Transverse colon (tissue), 4 donors: ENCODE data around the gene RNF26.

Experiments
- EP300 ChIP-seq: sonication (generic); formaldehyde crosslinking; IDR thresholded peaks from one replicate; pipeline ENCODE4 v1.6.1; 2017; ENCODE audit warnings: antibody characterized with exemption, low read depth
- POLR2A ChIP-seq: fragments of 450-650 bp; IDR thresholded peaks from one replicate; pipeline ENCODE4 v1.6.1; 2016; ENCODE audit warnings: antibody characterized with exemption, mild to moderate bottlenecking, moderate library complexity
- POLR2AphosphoS5 ChIP-seq, 3 donors: sonication (generic); formaldehyde crosslinking; IDR thresholded peaks; one replicate each; pipeline ENCODE4 v1.6.1; 2016; ENCODE audit warnings: antibody characterized with exemption in 3 of 3
- TF ChIP-seq, protein P1 (sequence below), 5 experiments: fragments of 200-600 bp in 3 of 5; fragments of 450-650 bp in 2 of 5; sonication (generic) in 3 of 5; IDR thresholded peaks; 1 replicate in 2 of 5; 2 replicates in 3 of 5; pipeline ENCODE4 v1.5.1; 2016 to 2017; ENCODE audit warnings: antibody characterized with exemption in 5 of 5, inconsistent platforms in 3 of 5, mild to moderate bottlenecking in 2 of 5, moderate library complexity in 1 of 5

GRCh38 chr11:119362741-119363080 is 28.4 kb downstream of the RNF26 start:
- TF ChIP-seq, protein P1, sequence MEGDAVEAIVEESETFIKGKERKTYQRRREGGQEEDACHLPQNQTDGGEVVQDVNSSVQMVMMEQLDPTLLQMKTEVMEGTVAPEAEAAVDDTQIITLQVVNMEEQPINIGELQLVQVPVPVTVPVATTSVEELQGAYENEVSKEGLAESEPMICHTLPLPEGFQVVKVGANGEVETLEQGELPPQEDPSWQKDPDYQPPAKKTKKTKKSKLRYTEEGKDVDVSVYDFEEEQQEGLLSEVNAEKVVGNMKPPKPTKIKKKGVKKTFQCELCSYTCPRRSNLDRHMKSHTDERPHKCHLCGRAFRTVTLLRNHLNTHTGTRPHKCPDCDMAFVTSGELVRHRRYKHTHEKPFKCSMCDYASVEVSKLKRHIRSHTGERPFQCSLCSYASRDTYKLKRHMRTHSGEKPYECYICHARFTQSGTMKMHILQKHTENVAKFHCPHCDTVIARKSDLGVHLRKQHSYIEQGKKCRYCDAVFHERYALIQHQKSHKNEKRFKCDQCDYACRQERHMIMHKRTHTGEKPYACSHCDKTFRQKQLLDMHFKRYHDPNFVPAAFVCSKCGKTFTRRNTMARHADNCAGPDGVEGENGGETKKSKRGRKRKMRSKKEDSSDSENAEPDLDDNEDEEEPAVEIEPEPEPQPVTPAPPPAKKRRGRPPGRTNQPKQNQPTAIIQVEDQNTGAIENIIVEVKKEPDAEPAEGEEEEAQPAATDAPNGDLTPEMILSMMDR (IDR thresholded peaks at IDR 0.05) = no peak
- no peak for TF ChIP-seq POLR2A
- no peak for TF ChIP-seq POLR2AphosphoS5 (IDR thresholded peaks at IDR 0.05)
- TF ChIP-seq EP300 = no peak
